HepG2 (cell line): Measurements from ENCODE around the gene PCDHA6. TPM values are rescaled to one million over a fixed set of nuclear protein-coding genes. Genes with fewer than 3 reads are reported as not detected.
"Not testable (repeated sequence)": the region's sequence is repeated elsewhere in the genome, so short reads cannot be mapped to it uniquely, and the experiment has no call there.

Source experiments
- ATAC-seq: fragments of 200-7000 bp; cut with Tn5 transposase; 3 replicates; pipeline ENCODE4 v1.9.1; 2020; ENCODE audit warnings: mild to moderate bottlenecking, moderate library complexity
- BruUV-seq: library from RNA; stranded (reverse); fragments of 400-500 nt; replicated peaks from 2 replicates; lab custom pipeline; 2021; lab: Mats Ljungman, UMichigan
- CTCF ChIA-PET: fragments of 300-600 bp; formaldehyde crosslinking; extraction: SDS; loops from one replicate; lab custom pipeline; 2021; ENCODE audit warnings: low total read pairs, inconsistent platforms, low intra/inter-chr PET ratio; lab: Yijun Ruan, JAX
- POLR2A ChIA-PET: fragments of 350-600 bp; sonication (Branson Sonifier 250); formaldehyde crosslinking; loops from one replicate; lab custom pipeline; 2020; ENCODE audit warnings: antibody characterized with exemption, inconsistent platforms; lab: Yijun Ruan, JAX
- DNase-seq: peaks from one replicate; pipeline ENCODE4 v3.0.0-alpha.2; 2015; ENCODE audit warnings: low spot score
- FAIRE-seq: peaks from 3 replicates; lab custom pipeline; 2011; peaks lifted over from hg19 to GRCh38; lab: Jason Lieb, UNC
- H2AFZ ChIP-seq: one replicate; pipeline ENCODE4 v1.6.1; 2011; ENCODE audit warnings: low read length, inconsistent platforms
- H3K27ac ChIP-seq: fragments of 300-600 bp; 3 replicates; pipeline ENCODE4 v1.8.0; 2011; ENCODE audit warnings: mixed run types, mild to moderate bottlenecking, mixed read lengths, low read length, inconsistent platforms; ENCODE audit not compliant: insufficient read depth; ENCODE audit errors: extremely low read length
- H3K27me3 ChIP-seq, 2 experiments: fragments of 200-600 bp in 1 of 2; 2 replicates in 1 of 2; 3 replicates in 1 of 2; pipeline versions ENCODE4 v1.6.0 to v1.8.0; 2011; ENCODE audit warnings: low read length in 2 of 2, mild to moderate bottlenecking in 2 of 2, moderate library complexity in 2 of 2, inconsistent platforms in 1 of 2; ENCODE audit not compliant: insufficient read depth in 2 of 2, control insufficient read depth in 1 of 2
- H3K36me3 ChIP-seq, 2 experiments: fragments of 200-600 bp in 1 of 2; replicated peaks in 1 of 2; 2 replicates in 1 of 2; 3 replicates in 1 of 2; pipeline versions ENCODE4 v1.5.1 to v1.8.0; 2011; ENCODE audit warnings: low read length in 2 of 2, inconsistent platforms in 1 of 2; ENCODE audit not compliant: insufficient read depth in 2 of 2, control insufficient read depth in 1 of 2
- H3K4me1 ChIP-seq: 2 replicates; pipeline ENCODE4 v1.5.1; 2012; ENCODE audit warnings: low read length, inconsistent platforms; ENCODE audit not compliant: insufficient read depth
- H3K4me2 ChIP-seq: 2 replicates; pipeline ENCODE4 v1.6.0; 2011; ENCODE audit warnings: low read depth, low read length, inconsistent platforms
- H3K4me3 ChIP-seq, 3 experiments: fragments of 200-600 bp in 1 of 3; sonication (generic), shearing (Covaris generic) in 1 of 3; replicated peaks in 1 of 3; 2 replicates each; pipeline ENCODE4 v1.5.1; 2011 to 2016; ENCODE audit warnings: low read length in 3 of 3, inconsistent platforms in 2 of 3, low read depth in 2 of 3, mild to moderate bottlenecking in 2 of 3, control low read depth in 1 of 3, mixed read lengths in 1 of 3; ENCODE audit not compliant: insufficient read depth in 1 of 3
- H3K79me2 ChIP-seq: one replicate; pipeline ENCODE4 v1.6.1; 2011; ENCODE audit warnings: low read length, inconsistent platforms; ENCODE audit not compliant: insufficient read depth
- H3K9ac ChIP-seq: 2 replicates; pipeline ENCODE4 v1.6.0; 2011; ENCODE audit warnings: mild to moderate bottlenecking, low read depth, low read length, inconsistent platforms; ENCODE audit not compliant: insufficient read depth
- H3K9me3 ChIP-seq: 2 replicates; pipeline ENCODE4 v1.5.1; 2012; ENCODE audit warnings: mild to moderate bottlenecking, low read length
- H4K20me1 ChIP-seq: 2 replicates; pipeline ENCODE4 v1.6.0; 2011; ENCODE audit warnings: inconsistent platforms, mild to moderate bottlenecking, low read length, moderate library complexity; ENCODE audit not compliant: insufficient read depth
- CREB1 ChIP-seq, 2 experiments: fragments of 450-650 bp in 1 of 2; IDR thresholded peaks; 2 replicates each; pipeline ENCODE4 v1.6.1; 2016 to 2017; ENCODE audit warnings: control low read depth in 1 of 2, mild to moderate bottlenecking in 1 of 2, missing compliant biosample characterization in 1 of 2, missing genetic modification characterization in 1 of 2
- DNMT1 ChIP-seq: sonication (generic); formaldehyde crosslinking; IDR thresholded peaks from 2 replicates; pipeline ENCODE4 v1.5.1; 2020; ENCODE audit warnings: mild to moderate bottlenecking, missing genetic modification reagents
- FOXK1 ChIP-seq: sonication (generic); formaldehyde crosslinking; IDR thresholded peaks from 2 replicates; pipeline ENCODE4 v1.4.0; 2020; ENCODE audit warnings: low read depth, missing genetic modification reagents, borderline replicate concordance
- WGBS: methylation state at CpG from one replicate; pipeline ENCODE4 v1.1.6; 2017; ENCODE audit warnings: low lambda C conversion rate; 5-methylcytosine and 5-hydroxymethylcytosine counted together
- in situ Hi-C: cut with HindIII; loops from 2 replicates; pipeline ENCODE4 v1.10.0; 2017; ENCODE audit warnings: low pct_unique_long_range_greater_than_20kb; ENCODE audit not compliant: extremely low pct_ligation_motif_present
- intact Hi-C: fragments of 100-400 bp; cut with micrococcal nuclease; formaldehyde crosslinking; loops from one replicate; pipeline ENCODE4 v1.10.0; 2022; ENCODE audit not compliant: unreplicated experiment
- polyA plus RNA-seq, 8 experiments: library from polyadenylated mRNA; depleted of rRNA in 3 of 8; stranded (reverse) in 7 of 8; unstranded in 1 of 8; fragments of >200 nt; fragmentation: Illumina TruSeq in 4 of 8; extraction: Trizol in 4 of 8; gene quantifications; 2 replicates each; pipeline versions ENCODE4 v1.2.1 to v1.2.3, GENCODE V29; 2011 to 2016; ENCODE audit warnings: low read depth in 4 of 8, missing spikeins in 1 of 8, mixed read lengths in 1 of 8; ENCODE audit not compliant: insufficient read depth in 1 of 8
- total RNA-seq, 5 experiments: library from RNA; depleted of rRNA; stranded (reverse); fragments of >200 nt; fragmentation: Illumina TruSeq; extraction: Trizol; gene quantifications; 2 replicates each; pipeline ENCODE4 v1.2.3, GENCODE V29; 2016; ENCODE audit warnings: low read depth in 1 of 5

The PCDHA6 gene
- total and polyA plus RNA-seq, 2 of the 13 experiments (the other 11 are each of a cell fraction or from before 2014, with no cell fraction given): not detected

- Histone ChIP-seq H3K4me2 (no peak within 1 kb of the TSS), H3K36me3 (no peaks in the 10 kb centered on the region)
- ATAC-seq: no peak
- no peak for DNase-seq
- CTCF ChIA-PET: no interaction called here
- TF ChIP-seq CREB1 (IDR thresholded peaks at IDR 0.05) (no peak), CREB1 (CRISPR knock-in tag; IDR thresholded peaks at IDR 0.05) (no peak), FOXK1 (CRISPR knock-in tag) (no peak)
- TF ChIP-seq, all 625 proteins: peak for 0
- no peak within 1 kb of the TSS for H2AFZ ChIP-seq
- H3K9me3 ChIP-seq: no peaks in the 10 kb centered on the region
- no peak within 1 kb of the TSS for H3K4me3 ChIP-seq
- H3K27me3 ChIP-seq: no peaks in the 10 kb centered on the region
- no peaks in the 10 kb centered on the region for H4K20me1 ChIP-seq
- FAIRE-seq: no peak
- BruUV-seq: no TSS peak
- in situ Hi-C loops: no loop called here
- intact Hi-C loops: no loop called here
- H3K9ac ChIP-seq: no peak within 1 kb of the TSS
- 65% methylated on average over 45 of the region's 47 CpGs for WGBS
- no peaks in the 10 kb centered on the region for H3K79me2 ChIP-seq
- POLR2A ChIA-PET: no interaction called here
- no peak within 1 kb of the TSS for H3K27ac ChIP-seq
- H3K4me1 ChIP-seq: no peaks in the 10 kb centered on the region
These were observed 47.6 kb downstream of the PCDHA6 start, which contains the start of gene PCDHA12 for GRCh38 chr5:140875085-140876065. Gene PCDHA12 (plus strand): TSS chr5:140875308. CDS start chr5:140875473, 165 bp downstream.

GRCh38 chr5:140876541-140877261 is 48.9 kb downstream of the PCDHA6 start:
- FAIRE-seq: not testable (repeated sequence)

More at GRCh38 chr5:140876541-140877261, 48.9 kb downstream of the PCDHA6 start:
- H3K4me1 ChIP-seq, H3K4me3 ChIP-seq, H3K27ac ChIP-seq, H2AFZ ChIP-seq, H3K79me2 ChIP-seq, H3K9me3 ChIP-seq, intact Hi-C loops, H4K20me1 ChIP-seq, H3K27me3 ChIP-seq, H3K4me2 ChIP-seq, ATAC-seq, CTCF ChIA-PET, H3K9ac ChIP-seq, H3K36me3 ChIP-seq, POLR2A ChIA-PET, DNase-seq, BruUV-seq, in situ Hi-C loops: not testable (repeated sequence)
- TF ChIP-seq DNMT1 (CRISPR knock-in tag): 0 out of 2 replicates have a peak, but pooled peaks have one; percentile 16
- 90% methylated on average over 80 of the region's 80 CpGs for WGBS
